Suppressor macrophage treated with lipopolysaccharide for 1 hour (primary cell): ENCODE results near the gene NUP160.
"Not testable (repeated sequence)": the region's sequence is repeated elsewhere in the genome, so short reads cannot be mapped to it uniquely, and the experiment has no call there.

Source experiments
- DNase-seq, 3 donors: peaks; one replicate each; pipeline ENCODE4 v3.0.0-alpha.2; 2020 to 2022

Gene NUP160

DNA sequence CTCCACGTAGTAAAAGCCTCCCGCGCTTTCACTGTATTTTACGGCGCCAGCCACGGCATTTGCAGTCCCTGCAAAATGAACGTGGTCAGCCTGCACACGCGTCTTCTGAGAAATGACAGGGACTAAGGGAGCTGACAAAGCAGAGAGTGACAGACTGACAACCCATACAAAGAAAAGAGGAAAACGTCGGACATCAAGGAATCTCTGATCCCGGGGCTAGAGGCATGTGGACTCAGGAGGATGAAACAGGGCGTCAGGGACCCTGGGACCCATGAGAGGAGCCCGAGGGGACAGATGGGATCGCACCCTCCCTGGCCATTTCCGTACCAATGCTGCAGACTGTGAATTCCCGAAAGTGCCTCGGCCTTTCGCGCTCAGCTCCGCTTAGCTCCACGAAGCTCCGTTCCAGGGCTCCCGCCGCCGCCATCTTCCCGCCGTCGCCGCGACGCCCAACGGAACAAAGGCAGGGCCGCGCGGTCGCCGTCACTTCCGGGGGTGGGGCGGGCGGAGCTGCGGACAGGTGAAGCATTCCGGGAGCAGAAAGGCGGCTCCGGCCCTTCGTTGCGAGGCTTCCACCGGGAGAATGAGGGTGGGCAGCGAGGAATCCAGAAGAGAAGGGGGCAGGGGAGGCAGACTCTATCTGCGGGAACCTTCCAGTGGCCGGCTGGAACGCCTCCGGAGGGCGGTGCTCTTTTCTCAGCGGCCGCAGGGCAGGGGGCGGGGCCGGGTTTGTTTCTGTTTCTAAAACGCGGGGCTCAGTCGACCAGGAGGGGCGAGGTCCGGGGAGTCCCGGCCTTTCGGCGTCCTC, at the start of gene NUP160:
TSS of gene NUP160 (minus strand) at position 459 of the 808 bp plus-strand sequence. CDS start at position 427, 32 bp downstream.
- DNase-seq: peak; percentile 88 to 96 (median 91)

GRCh38 chr11:47896199-47896598, 48.0 kb upstream of the NUP160 start:
- no peak for DNase-seq

GRCh38 chr11:47895035-47895434, 46.9 kb upstream of the NUP160 start:
- DNase-seq: no peak

DNA sequence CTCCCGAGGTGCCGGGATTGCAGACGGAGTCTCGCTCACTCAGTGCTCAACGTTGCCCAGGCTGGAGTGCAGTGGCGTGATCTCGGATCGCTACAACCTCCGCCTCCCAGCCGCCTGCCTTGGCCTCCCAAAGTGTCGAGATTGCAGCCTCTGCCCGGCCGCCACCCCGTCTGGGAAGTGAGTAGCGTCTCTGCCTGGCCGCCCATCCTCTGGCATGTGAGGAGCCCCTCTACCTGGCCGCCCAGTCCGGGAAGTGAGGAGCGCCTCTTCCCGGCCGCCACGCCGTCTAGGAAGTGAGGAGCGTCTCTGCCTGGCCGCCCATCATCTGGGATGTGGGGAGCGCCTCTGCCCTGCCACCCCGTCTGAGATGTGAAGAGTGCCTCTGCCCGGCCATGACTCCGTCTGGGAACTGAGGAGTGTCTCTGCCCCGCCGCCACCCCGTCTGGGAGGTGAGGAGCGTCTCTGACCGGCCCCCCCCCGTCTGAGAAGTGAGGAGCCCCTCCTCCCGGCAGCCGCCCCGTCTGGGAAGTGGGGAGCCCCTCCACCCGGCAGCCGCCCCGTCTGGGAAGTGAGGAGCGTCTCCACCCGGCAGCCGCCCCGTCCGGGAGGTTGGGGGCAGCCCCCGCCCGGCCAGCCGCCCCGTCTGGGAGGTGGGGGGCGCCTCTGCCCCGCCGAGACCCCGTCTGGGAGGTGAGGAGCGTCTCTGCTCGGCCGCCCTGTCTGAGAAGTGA, 44.6 kb upstream of the NUP160 start:
- not testable (repeated sequence) for DNase-seq

- no peak for DNase-seq
Observed at GRCh38 chr11:47891886-47892285, 43.7 kb upstream of the NUP160 start.

DNA sequence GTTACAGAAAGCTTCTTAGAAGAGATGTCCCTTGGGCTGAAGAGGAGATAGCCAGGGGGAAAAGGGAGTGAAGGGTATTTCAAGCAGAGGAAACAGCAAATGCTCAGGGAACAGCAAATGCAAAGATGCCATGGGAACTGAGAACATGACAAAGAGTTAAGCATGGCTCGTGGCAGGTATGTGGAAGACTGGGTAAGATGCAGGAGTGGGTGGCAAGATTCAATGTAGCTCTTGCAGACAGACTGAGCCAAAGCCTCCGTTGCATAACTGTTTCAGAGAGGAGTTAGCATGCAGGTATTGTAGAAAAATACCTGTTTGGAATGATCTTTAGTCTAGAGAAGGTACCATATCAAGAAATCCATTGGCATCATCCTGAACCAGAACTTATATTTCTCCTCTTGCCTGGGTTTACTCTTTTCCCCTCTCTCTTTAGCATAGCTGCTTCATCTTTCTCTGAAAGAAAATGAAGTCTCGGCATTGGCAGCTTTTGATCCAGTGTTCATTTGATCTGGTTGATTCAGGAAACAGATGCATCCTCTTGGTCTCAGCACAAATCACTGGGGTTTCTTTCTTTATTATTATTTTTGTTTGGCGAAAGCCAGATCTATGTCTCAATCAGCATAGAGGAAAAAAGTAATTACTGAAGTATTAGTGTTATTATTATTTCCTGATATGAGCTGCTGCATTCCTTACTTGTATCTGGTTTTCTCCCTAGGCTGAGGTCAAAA, 41.7 kb upstream of the NUP160 start:
- no peak for DNase-seq

GRCh38 chr11:47887910-47888569, 39.9 kb upstream of the NUP160 start:
- DNase-seq: no peak

GRCh38 chr11:47886096-47886495, 37.9 kb upstream of the NUP160 start:
- peak in 2 of 3 donors; percentile 29 to 39 for DNase-seq

GRCh38 chr11:47882437-47882836, 34.3 kb upstream of the NUP160 start:
- not testable (repeated sequence) for DNase-seq

DNA sequence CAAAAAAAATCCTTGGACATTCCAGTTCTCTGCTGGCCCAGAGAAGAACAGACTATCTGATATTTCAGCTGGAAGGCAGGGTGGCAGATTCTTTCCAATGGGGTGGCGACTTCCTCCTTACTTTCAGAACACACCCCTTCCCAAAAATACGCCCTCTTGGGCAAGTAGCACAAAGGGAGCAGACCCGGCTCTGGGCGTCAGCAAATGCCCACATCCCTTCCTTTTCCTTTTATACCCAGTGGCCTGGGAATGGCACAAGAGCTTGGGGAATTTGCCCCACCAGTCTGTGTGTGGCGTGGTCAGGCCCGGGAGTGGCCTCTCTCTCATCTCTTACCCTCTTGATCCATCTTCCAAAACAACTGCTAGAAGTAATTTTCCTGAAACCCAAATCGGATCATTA, 33.0 kb upstream of the NUP160 start:
- DNase-seq: peak; percentile 58 to 74 (median 70)

GRCh38 chr11:47879259-47880158, 31.4 kb upstream of the NUP160 start:
- DNase-seq: peak in 1 of 3 donors; percentile 8

DNA sequence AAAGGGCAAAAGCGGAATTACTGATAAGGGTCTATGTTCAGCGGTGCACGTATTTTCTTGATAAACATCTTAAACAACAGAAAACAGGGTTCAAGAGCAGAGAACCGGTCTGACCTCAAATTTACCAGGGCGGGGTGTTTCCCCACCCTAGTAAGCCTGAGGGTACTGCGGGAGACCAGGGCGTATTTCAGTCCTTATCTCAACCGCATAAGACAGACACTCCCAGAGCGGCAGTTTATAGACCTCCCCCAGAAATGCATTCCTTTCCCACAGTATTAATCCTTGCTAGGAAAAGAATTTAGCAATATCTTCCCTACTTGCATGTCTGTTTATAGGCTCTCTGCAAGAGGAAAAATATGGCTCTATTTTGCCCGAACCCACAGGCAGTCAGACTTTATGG, 27.7 kb upstream of the NUP160 start:
- DNase-seq: not testable (repeated sequence)

DNA sequence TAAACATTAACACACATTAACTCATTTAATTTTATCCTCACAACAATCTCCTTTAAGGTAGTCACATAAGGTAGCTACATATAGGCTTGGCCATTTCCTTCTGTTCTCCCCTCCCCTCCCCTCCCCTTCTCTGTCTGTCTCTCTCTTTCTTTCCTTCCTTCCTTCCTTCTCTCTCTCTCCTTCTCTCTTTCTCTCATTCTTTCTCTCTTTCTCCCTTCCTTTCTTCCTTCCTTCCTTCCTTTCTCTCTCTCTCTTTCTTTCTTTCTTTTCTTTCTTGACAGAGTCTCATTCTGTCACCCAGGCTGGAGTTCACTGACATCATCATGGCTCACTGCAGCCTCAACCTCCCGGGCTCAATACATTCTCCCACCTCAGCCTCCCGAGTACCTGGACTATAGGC, 22.3 kb upstream of the NUP160 start:
- DNase-seq: no peak

DNA sequence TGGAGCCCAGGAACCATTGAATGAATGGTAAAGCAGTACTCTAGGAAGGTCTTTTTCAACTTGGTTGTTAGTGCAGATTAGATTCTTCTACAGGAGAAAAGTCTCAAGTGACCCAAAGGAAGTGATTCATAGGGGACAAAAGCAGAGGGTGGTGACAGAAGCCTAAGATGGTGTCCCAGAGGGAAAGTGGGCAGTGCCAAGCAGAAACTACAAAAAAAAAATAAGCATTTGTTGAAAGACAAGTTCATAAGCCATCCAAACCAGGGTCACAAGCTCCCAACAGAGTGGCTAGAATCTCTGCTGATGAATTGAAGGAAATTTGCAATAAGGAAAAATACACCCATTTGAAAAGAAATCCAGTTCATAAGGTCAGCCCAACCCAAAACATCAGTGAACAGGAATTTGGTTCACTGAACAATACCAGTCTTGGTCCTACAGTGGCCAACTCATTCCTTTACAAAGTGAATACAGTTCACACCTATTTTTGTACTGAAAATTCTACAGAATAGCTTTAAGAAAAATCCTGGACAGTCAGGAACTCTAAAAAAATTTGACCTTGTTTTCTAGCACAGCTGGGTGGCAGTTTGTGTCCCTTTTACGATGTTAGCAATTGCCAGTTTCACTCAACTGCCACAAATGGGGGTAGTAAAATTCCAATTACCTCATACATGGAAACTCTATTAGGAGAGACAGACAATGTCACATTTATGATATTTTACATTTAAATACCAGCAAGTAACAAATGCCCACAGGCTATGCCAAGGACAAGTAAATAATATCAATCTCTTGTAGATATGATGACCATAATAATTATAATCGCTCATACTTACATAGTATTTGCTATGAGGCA, 21.6 kb upstream of the NUP160 start:
- peak; percentile 58 to 65 (median 62) for DNase-seq

DNA sequence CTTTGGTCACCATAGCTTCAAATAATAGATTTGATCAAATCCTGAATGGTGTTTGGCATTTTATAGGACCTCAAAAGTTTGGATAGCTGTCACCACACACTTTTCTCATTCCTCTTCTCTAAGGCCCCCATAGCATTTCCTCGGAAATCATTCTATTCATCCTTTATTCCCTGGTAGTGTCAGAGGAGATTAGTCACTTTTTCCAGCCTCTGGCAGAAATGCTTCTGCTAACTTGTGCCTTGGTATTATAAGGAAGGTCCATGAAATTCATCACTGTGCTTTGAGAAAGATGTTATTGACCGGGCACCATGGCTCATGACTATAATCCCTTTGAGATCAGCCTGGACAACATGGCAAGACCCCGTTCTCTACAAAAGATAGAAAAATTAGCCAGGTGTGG, 19.7 kb upstream of the NUP160 start:
- DNase-seq: no peak

DNA sequence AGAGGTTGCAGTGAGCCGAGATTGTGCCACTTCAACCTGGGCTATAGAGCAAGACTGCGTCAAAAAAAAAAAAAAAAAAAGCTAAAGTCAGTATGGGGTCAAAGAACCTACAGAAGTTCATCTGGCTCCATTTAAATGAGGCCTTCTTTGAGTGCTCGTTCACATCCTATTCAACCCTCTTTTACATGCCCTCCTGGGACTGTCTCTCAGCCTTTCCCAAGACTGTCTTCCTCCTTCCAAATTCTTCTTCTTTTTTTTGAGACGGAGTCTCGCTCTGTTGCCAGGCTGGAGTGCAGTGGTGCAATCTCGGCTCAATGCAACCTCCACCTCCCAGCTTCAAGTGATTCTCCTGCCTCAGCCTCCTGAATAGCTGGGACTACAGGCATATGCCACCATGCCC, 18.7 kb upstream of the NUP160 start:
- not testable (repeated sequence) for DNase-seq

- peak; percentile 21 to 75 (median 61) for DNase-seq
Observed at GRCh38 chr11:47864901-47865300, 16.8 kb upstream of the NUP160 start.

DNA sequence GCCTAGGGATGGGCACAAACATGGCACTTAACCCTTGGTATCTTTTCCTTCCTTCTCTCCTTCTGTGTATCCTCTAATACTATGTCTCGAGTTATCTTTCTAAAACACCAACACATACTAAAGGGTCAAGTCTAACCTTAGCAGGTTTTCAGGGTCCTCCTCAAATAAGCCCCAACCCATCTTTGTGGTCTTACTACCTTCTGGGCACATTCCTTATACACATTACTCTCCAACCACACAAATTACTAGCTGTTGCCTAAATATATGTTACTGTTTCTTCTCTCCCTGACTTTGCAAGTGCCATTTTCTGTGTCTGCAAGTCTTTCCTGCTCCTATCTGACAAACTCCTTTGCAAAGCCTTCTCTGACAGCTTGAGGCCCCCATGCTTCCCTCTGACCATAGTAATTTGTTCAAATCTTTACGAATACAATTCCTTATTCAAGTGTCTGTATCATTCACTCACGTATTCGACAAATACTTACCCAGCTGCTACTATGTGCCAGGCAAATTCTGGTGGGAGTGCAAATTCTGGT, 15.8 kb upstream of the NUP160 start:
- no peak for DNase-seq

DNA sequence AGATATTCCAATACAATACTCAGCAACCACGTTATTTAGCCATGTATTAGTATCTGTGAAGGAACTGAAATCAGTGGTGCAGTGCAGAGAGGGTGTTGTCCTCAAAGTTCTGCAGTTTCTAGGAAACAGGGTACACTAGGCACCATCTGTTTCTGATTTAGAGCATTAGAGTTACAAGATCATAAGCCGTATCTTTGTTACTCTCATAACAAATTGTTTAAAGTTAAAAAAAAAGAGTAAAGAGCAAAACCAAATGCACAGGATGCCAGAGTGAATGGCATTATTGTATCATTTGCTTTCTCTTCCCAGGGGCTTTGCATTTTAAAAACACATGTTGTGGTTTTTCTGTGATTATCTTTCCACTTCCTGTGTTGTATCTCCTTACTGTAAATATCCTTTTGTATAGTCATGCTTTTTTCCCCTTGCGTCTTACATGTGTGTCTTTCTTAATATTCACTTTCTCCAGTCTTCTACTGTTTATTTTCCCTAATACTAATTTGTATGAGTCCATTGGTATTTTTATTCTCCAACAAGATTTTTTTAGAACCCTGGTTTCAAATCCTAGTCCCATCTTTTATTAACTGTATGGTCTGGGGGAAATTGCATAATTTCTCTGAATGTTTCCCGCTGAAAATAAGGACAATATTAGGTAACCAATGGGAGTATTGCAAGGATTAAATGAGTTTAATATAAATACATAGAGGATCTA, 15.2 kb upstream of the NUP160 start:
- DNase-seq: peak; percentile 28 to 74 (median 51)

DNA sequence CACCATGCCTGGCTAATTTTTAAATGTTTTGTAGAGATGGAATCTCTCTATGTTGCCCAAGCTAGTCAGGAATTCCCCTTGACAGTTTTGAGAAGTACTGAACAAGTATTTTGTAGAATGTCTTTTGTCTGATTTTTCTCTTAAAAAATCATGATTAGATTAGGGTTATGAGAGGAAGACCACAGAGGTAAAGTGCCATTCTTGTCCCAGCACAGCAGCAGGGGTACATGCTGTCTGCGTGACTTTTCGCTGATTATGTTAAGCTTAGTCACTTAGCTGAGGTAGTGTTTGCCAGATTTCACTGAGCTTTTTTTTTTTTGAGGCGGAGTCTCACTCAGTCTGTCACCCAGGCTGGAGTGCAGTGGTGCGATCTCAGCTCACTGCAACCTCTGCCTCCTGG, 13.6 kb upstream of the NUP160 start:
- DNase-seq: peak; percentile 40 to 64 (median 52)
